Testis (tissue), 3 donors: ENCODE measurements around the gene KCNB1. TPM values are rescaled to one million over a fixed set of nuclear protein-coding genes. Genes with fewer than 3 reads are reported as not detected.
A peak's percentile ranks its signal among the peaks of the same experiment; 100 is the strongest.

Experiments used
- DNase-seq: peaks from one replicate; pipeline ENCODE4 v3.0.0-alpha.2; 2019
- H3K27ac ChIP-seq, 2 donors: fragments of 200-600 bp; sonication (generic); one replicate each; pipeline ENCODE4 v1.5.1; 2019
- H3K27me3 ChIP-seq: fragments of 200-600 bp; sonication (generic); one replicate; pipeline ENCODE4 v1.5.1; 2019
- H3K36me3 ChIP-seq: fragments of 200-600 bp; sonication (generic); one replicate; pipeline ENCODE4 v1.5.1; 2017; ENCODE audit warnings: low read depth; ENCODE audit errors: missing control alignments
- H3K4me1 ChIP-seq: fragments of 200-600 bp; sonication (generic); one replicate; pipeline ENCODE4 v1.5.1; 2019
- H3K4me3 ChIP-seq, 2 donors: fragments of 200-600 bp; sonication (generic); one replicate each; pipeline ENCODE4 v1.5.1; 2017 to 2019
- H3K9me3 ChIP-seq: fragments of 200-600 bp; sonication (generic); one replicate; pipeline ENCODE4 v1.5.1; 2017
- POLR2A ChIP-seq: fragments of 450-650 bp; IDR thresholded peaks from one replicate; pipeline ENCODE4 v1.6.1; 2017; ENCODE audit warnings: antibody characterized with exemption, mild to moderate bottlenecking, moderate library complexity
- WGBS, 2 donors: methylation state at CpG; one replicate each; pipeline ENCODE4 v1.1.5; 2018; 5-methylcytosine and 5-hydroxymethylcytosine counted together
- intact Hi-C: fragments of 100-400 bp; cut with DNase I; formaldehyde crosslinking; loops from one replicate; pipeline ENCODE4 v1.15.1; 2023; ENCODE audit warnings: low total_unique reads
- polyA plus RNA-seq: library from polyadenylated mRNA; stranded (reverse); fragments of 350-450 nt; fragmentation: Illumina TruSeq; extraction: RNeasy Lipid Tissue Mini Kit (QIAGEN cat#74804); gene quantifications from one replicate; pipeline ENCODE4 v1.2.3, GENCODE V29; 2014; ENCODE audit warnings: low read depth, low replicate concordance; ENCODE audit not compliant: insufficient read depth
- total RNA-seq, 2 donors: library from RNA; depleted of rRNA; stranded (reverse); fragments of >200 nt; gene quantifications; one replicate each; pipeline ENCODE4 v1.2.3, GENCODE V29; 2016
- TF ChIP-seq, protein P1 (sequence below), 3 experiments: fragments of 450-650 bp in 2 of 3; fragments of 200-600 bp in 1 of 3; sonication (generic) in 1 of 3; IDR thresholded peaks; one replicate each; pipeline ENCODE4 v1.5.1; 2016 to 2019; ENCODE audit warnings: antibody characterized with exemption in 3 of 3, mild to moderate bottlenecking in 2 of 3, moderate library complexity in 1 of 3

KCNB1 gene
- total and polyA plus RNA-seq, 3 donors from 2014 or later: 1.5 to 4.6 (median 2.3) TPM

DNA sequence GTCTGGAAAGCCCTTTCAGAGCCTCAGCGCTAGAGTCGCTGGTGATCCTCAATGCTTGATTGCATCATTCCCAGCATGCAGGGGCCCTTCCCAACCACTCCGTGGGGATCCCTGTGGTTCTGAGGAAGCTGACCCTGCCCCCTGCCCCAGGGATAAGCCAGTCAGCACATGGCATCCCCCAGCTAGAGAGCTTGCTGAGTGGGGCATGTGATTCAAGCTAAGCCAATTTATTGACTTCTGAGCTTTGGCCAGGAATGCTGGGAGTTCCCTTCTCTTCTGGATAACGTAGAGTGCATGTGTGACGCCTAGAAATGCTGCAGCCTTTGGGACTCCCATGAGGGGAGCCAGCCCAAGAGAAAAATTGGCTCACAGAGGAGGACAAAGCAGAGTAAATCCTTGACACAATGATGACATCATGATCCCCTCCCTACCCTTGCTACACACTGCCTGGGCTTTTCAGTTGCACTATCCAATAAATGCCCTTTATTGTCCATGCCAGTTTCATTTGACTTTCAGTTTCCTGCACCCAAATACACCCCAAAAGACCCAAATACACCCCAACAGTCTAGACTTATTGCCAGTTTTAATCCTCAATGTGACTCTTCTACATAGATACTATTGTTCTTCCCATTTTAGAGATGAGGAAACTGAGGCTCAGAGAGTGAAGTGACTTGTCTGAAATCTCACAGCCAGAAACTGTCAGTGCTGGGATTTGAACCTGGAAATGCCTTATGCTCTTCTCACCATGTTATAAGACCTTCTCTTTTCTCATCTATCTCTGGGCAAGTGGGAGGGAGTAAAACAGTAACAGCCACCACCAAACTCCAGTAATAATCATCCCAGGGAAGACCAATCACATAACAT lies 34.3 kb downstream of the KCNB1 start:
- WGBS, 2 donors: 41 to 48% methylated on average over 5 of the region's 5 CpGs

DNA sequence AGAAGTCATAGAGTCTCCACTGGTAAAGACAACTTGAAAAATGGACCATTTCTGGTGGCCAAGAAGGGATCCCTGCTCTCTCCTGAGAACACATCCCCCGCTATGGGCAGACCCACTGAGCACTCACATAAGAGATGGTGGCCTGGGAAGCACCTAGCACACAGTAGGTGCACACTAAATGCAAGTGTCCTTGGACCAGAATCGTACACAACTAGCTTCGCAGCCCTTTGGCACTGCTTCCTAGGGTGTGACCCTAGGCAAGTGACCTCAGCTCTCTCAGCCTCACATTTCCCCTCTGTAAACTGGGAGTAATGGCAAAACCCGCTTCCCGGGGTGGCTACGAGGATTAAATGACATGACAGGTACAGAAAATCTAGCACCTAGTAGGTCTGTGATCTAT lies 35.1 kb downstream of the KCNB1 start:
- no peak for DNase-seq

More for the DNA sequence above, 34.3 kb downstream of the KCNB1 start:
- Histone ChIP-seq H3K27ac (peak overlapping the region; percentile 72 to 80), H3K4me1 (peaks cover 38% of the 10 kb centered on the region), H3K36me3 (no peaks in the 10 kb centered on the region), H3K4me3 (no peak overlapping the region), H3K27me3 (no peaks in the 10 kb centered on the region), H3K9me3 (no peaks in the 10 kb centered on the region)
- TF ChIP-seq, protein P1, sequence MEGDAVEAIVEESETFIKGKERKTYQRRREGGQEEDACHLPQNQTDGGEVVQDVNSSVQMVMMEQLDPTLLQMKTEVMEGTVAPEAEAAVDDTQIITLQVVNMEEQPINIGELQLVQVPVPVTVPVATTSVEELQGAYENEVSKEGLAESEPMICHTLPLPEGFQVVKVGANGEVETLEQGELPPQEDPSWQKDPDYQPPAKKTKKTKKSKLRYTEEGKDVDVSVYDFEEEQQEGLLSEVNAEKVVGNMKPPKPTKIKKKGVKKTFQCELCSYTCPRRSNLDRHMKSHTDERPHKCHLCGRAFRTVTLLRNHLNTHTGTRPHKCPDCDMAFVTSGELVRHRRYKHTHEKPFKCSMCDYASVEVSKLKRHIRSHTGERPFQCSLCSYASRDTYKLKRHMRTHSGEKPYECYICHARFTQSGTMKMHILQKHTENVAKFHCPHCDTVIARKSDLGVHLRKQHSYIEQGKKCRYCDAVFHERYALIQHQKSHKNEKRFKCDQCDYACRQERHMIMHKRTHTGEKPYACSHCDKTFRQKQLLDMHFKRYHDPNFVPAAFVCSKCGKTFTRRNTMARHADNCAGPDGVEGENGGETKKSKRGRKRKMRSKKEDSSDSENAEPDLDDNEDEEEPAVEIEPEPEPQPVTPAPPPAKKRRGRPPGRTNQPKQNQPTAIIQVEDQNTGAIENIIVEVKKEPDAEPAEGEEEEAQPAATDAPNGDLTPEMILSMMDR (IDR thresholded peaks at IDR 0.05): no peak
- TF ChIP-seq POLR2A: no peak
- intact Hi-C loops: loop anchor here (10.0 kb wide), 1 partner anchor 63 kb away; no protein-coding TSS in a partner anchor
- DNase-seq: peak; percentile 58

DNA sequence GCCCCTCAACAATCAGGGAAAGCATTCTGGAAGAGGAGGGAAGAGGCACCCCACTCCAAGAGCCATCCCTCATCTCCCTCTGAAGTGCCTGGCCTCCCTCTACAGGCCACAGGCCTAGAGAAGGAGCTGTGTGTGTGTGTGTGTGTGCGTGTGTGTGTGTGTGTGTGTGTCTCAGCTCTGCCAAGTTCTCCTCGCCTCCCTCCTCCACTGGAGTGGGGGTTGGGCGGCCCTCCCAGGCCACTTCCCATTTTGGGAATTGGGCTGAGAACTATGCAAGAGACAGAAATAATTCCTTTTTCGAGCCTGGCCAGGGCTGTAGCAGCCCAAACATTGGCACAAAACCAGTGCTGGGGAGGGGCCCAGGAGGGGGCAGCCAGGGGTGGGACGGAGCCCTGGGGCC lies 35.7 kb downstream of the KCNB1 start:
- no peak overlapping the region for H3K4me3 ChIP-seq
- no peaks in the 10 kb centered on the region for H3K27me3 ChIP-seq
- H3K4me1 ChIP-seq: peaks cover 38% of the 10 kb centered on the region
- peak; percentile 85 for DNase-seq
- no peaks in the 10 kb centered on the region for H3K36me3 ChIP-seq
- H3K27ac ChIP-seq: peak overlapping the region; percentile 72 to 80
- intact Hi-C loops: loop anchor here (10.0 kb wide), 1 partner anchor 62 kb away; no protein-coding TSS in a partner anchor
- H3K9me3 ChIP-seq: no peaks in the 10 kb centered on the region
- TF ChIP-seq POLR2A: no peak
- TF ChIP-seq, protein P1 (IDR thresholded peaks at IDR 0.05): peak in 2 of 3 experiments; percentile 11 to 23
- 19 to 33% methylated on average over 1 to 5 of the region's 5 CpGs for WGBS, 2 donors

More for the DNA sequence above, 35.1 kb downstream of the KCNB1 start:
- no peaks in the 10 kb centered on the region for H3K27me3 ChIP-seq
- H3K36me3 ChIP-seq: no peaks in the 10 kb centered on the region
- peak overlapping the region; percentile 72 to 80 for H3K27ac ChIP-seq
- TF ChIP-seq, protein P1 (IDR thresholded peaks at IDR 0.05): no peak
- TF ChIP-seq POLR2A: no peak
- intact Hi-C loops: loop anchor here (10.0 kb wide), 1 partner anchor 63 kb away; no protein-coding TSS in a partner anchor
- no peak overlapping the region for H3K4me3 ChIP-seq
- 81 to 92% methylated on average over 6 of the region's 6 CpGs for WGBS, 2 donors
- H3K4me1 ChIP-seq: peaks cover 38% of the 10 kb centered on the region
- H3K9me3 ChIP-seq: no peaks in the 10 kb centered on the region

DNA sequence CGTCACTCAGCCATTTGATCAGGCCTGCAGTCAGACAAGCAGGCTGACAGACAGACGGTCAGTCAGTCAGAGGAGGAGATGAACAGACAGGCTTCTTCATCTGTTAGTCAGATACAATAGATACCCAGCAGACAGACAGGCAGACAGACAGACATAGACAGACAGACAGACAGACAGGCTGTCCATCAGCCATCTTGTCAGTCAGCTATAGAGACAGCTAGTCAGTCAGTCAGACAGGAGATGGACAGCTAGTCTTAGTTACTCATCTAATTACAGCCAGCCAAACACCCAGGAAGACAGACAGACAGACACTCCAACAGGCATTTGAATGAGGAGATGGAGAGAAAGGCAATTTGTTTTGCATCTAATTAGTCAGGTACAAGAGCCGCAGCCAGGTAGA lies 36.4 kb downstream of the KCNB1 start:
- H3K27ac ChIP-seq: peak overlapping the region; percentile 72 to 80
- intact Hi-C loops: loop anchor here (10.0 kb wide), 1 partner anchor 61 kb away; no protein-coding TSS in a partner anchor
- no peaks in the 10 kb centered on the region for H3K27me3 ChIP-seq
- 85 to 95% methylated on average over 3 of the region's 3 CpGs for WGBS, 2 donors
- H3K4me3 ChIP-seq: no peak overlapping the region
- TF ChIP-seq, protein P1 (IDR thresholded peaks at IDR 0.05): no peak
- TF ChIP-seq POLR2A: no peak
- no peak for DNase-seq
- no peaks in the 10 kb centered on the region for H3K36me3 ChIP-seq
- no peaks in the 10 kb centered on the region for H3K9me3 ChIP-seq
- H3K4me1 ChIP-seq: peaks cover 38% of the 10 kb centered on the region
